ENCODE data around the gene PDX1.
"Not testable (repeated sequence)": the region's sequence is repeated elsewhere in the genome, so short reads cannot be mapped to it uniquely, and the experiment has no call there.

The PDX1 gene

GRCh38 chr13:27956576-27957300 is 36.9 kb downstream of the PDX1 start:
- no peak for DNase-seq

GRCh38 chr13:27959976-27960361 is 40.2 kb downstream of the PDX1 start:
- DNase-seq: no peak

- peak; percentile 2 for DNase-seq
Measured at GRCh38 chr13:27960362-27961226, 40.8 kb downstream of the PDX1 start.

DNA sequence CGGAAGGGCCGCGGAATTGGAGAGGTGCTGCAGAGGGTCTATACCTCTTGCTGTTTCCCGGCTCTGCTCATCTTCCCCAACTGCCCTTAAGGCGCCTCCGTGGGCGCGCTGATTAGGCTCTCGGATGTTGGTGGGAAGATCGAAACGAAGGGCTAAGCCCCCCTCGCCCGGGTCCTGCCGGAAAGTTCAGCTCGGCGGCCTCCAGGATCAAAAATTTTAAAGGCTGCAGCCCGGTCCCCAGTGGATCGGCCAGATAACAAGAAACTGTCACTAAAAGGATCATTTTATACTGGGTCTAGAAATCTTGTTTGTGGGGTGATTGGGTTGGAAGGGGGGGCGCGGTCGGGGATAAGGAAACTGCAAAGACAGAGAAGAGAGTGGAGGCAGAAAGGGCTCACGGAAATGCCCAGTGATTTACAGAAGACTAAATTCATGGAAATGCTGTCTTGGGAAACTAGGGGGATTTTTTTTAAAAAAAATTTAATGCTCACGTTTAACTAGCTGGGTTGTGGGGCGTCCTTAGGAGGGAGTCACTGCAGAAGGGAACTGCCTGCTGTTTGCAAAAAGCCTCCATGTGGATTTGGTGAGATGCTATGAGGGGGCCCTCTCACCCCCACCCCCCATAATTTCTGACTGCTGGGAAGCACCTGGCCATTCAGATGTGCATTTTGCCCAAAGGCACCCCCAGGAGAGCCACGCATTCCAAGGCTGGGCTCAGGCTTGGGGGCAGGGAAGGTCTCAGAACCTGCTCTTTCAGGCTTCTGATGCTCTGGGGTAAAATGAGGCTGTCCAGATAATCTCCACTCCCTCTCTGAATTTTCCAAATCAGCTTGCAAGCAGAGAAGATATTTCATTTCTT is 41.7 kb downstream of the PDX1 start:
- no peak for DNase-seq

DNA sequence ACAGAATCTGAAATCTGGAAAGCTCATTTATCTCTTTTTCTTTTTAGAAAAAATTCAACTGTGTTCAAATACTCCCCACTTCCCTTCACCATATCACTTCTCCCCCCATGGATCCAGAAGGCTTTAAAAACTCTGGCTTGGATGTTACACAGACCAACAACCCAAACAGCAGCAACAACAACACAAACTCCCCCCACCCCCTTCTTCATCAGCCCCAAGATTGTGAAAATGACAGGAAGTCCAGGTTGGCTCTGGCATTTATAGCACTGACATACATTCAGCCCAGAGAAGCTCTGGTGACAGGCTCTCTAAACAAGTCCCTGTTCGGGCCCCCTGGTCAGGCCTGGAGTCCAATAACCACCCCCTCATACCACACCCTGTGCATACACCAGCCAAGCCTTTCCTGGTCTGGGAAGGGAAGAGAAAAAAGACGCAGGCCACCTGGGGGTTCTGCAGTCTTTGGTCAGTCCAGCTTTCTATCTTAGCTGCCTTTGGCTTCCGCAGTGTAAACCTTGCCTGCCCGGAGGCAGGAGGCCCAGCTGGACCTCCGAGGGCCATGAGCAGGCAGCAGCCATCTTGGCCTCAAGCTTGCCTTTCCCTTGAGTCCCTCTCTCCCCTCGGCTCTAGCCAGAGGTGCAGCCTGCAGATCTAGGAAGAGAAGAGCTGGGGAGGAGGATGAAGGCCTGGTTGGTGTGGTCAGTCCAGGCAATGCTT is 42.5 kb downstream of the PDX1 start:
- DNase-seq: no peak

DNA sequence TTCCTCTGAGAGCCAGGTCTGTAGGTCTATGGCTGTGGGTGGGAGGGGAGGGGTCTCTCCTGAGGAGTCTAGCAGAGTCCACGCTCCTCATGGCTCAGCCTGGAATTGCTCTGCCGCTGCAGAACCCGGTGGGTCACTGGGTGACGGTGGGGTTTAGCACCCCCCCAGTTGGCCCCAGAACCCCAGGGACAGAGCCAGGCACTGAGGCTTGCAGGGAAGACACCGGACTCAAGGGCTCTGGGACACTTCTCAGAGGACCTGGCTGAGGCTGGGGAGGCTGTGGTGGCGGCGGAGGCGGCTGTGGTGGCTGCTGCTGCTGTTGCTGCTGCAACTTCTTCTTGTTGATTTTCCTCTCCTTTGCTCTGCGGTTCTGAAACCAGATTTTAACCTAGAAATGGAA is 43.2 kb downstream of the PDX1 start:
- no peak for DNase-seq

- no peak for DNase-seq
Measured at GRCh38 chr13:27963491-27963890, 43.7 kb downstream of the PDX1 start.

- not testable (repeated sequence) for DNase-seq
Measured at GRCh38 chr13:27964206-27964605, 44.4 kb downstream of the PDX1 start.

- DNase-seq: no peak
Measured at GRCh38 chr13:27964741-27965323, 45.0 kb downstream of the PDX1 start.

- no peak for DNase-seq
Measured at GRCh38 chr13:27965343-27965739, 45.5 kb downstream of the PDX1 start.

DNA sequence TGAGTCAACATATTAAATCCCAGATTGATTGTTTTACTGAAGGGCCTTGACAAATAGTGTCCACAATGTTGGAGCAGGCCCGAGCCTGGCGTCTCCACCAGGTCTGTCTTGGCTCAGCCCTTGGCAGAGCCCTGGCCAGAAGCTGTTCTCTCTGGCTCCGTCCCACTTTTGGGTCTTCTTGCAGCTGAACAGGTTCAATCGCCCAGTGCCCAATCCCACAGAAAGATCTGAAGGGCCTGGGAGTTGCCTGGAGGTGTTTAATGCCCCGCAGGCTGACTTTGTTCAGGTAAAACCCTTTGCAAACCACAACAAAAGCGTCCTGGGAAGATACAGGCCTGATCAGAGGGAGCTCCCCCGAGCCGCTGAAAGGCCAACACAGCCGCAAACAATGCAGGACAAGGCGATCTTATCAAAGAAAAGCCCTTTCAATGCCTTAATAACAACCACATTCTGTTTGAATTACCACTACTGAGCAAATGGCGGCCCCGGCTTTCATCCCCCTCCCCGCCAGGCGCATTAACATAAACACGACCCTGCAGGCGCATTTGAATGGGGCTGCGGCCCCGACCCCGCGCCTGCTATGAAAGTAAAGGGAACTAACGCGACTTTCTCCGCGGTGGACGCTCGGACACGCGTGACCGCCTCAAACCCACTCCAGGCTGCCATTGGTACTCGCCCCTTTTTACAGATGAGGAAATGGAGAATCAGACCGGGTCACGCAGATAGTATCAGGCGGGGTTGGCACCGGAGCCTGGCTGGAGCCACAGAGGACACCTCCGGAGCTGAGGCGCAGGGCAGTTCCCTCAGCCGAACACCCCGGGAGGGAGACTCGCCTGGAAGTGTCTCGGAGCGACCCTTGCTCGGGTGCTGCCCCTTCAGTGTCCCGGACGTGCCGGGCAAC is 46.2 kb downstream of the PDX1 start:
- DNase-seq: no peak

DNA sequence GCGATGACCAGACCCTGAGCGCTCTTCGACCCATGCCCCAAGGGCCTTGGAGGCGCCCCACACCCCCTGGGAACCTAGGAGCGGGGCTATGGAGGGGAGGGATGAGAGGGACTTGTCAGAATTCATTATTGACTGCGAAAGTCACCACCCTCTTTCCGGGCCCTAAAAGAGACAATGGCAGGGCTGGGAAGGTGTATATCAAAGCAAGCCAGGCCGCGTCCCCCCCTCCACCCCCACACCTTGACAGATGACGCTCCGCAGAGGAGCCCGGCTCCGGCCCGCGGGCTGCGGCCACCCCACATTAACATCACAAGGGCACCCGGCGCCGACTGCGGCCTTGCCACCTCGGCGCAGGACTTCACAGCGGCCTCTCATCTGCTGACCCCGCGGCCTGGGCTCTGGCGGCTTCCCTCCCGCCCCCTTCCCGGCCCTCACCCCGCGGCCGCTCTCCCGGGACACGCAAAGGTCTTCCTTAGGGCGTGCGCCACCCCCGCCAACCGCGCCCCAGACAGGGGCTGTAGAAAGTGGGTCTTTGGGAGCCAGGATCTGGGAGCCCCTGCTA is 46.9 kb downstream of the PDX1 start:
- DNase-seq: no peak

DNA sequence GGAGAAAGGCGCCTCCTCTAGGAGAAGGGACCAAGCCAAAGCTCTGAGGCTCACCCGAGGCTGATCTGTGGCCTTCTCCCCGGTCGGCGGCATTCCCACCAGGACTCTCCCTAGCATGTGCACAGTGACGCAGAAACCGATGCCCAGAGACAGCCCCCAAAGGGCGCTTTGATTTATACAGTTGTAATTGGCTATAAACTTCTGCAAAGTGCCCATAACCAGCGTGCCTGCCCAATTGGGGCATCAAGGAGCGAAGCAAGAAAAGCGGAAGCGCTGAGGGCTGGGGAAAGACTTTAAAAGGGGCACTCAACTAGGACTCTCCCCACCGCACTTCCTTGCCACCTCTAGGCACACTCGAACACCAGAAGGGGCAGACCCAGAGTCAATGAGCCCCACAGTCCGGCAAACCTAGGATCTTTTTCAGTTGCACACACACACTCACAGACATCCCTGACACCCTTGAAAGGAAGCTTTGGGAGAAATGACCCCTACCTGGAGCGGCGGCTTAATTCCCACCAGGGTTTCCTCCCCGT is 47.5 kb downstream of the PDX1 start:
- no peak for DNase-seq

- no peak for DNase-seq
Measured at GRCh38 chr13:27967736-27968315, 48.0 kb downstream of the PDX1 start.

- no peak for DNase-seq
Measured at GRCh38 chr13:27968316-27969081, 48.7 kb downstream of the PDX1 start.

- no peak for DNase-seq
Measured at GRCh38 chr13:27969082-27969865, 49.5 kb downstream of the PDX1 start, which contains the start of gene CDX2. Gene CDX2 (minus strand): TSS chr13:27969315. CDS start chr13:27969006, 309 bp downstream.

- DNase-seq: no peak
Measured at GRCh38 chr13:27969866-27970229, 50.0 kb downstream of the PDX1 start.

Measured in CD4-positive, alpha-beta T cell treated with Interleukin-17A for 1 hour (primary cell).